Testis (tissue), 2 donors: ENCODE data around the gene ZFP64.

ENCODE experiments used
- POLR2A ChIP-seq: fragments of 450-650 bp; IDR thresholded peaks from one replicate; pipeline ENCODE4 v1.6.1; 2017; ENCODE audit warnings: antibody characterized with exemption, mild to moderate bottlenecking, moderate library complexity
- TF ChIP-seq, protein P1 (sequence below), 3 experiments: fragments of 450-650 bp in 2 of 3; fragments of 200-600 bp in 1 of 3; sonication (generic) in 1 of 3; IDR thresholded peaks; one replicate each; pipeline ENCODE4 v1.5.1; 2016 to 2019; ENCODE audit warnings: antibody characterized with exemption in 3 of 3, mild to moderate bottlenecking in 2 of 3, moderate library complexity in 1 of 3

- TF ChIP-seq, protein P1, sequence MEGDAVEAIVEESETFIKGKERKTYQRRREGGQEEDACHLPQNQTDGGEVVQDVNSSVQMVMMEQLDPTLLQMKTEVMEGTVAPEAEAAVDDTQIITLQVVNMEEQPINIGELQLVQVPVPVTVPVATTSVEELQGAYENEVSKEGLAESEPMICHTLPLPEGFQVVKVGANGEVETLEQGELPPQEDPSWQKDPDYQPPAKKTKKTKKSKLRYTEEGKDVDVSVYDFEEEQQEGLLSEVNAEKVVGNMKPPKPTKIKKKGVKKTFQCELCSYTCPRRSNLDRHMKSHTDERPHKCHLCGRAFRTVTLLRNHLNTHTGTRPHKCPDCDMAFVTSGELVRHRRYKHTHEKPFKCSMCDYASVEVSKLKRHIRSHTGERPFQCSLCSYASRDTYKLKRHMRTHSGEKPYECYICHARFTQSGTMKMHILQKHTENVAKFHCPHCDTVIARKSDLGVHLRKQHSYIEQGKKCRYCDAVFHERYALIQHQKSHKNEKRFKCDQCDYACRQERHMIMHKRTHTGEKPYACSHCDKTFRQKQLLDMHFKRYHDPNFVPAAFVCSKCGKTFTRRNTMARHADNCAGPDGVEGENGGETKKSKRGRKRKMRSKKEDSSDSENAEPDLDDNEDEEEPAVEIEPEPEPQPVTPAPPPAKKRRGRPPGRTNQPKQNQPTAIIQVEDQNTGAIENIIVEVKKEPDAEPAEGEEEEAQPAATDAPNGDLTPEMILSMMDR (IDR thresholded peaks at IDR 0.05) = no peak
- no peak for TF ChIP-seq POLR2A
These were observed 86.8 kb downstream of the ZFP64 start for GRCh38 chr20:52104546-52105441.
